ENCODE data around the gene FXYD5. TPM values are rescaled to one million over a fixed set of nuclear protein-coding genes. Genes with fewer than 3 reads are reported as not detected.

Gene FXYD5
- total and polyA plus RNA-seq, 4 donors = 2.2 to 22.0 (median 7.3) TPM

- no peaks in the 10 kb centered on the region for H3K36me3 ChIP-seq (ENCODE audit: control insufficient read depth in 4 of 4, insufficient read depth in 3 of 4, low read depth in 1 of 4, low read length in 3 of 4)
- TF ChIP-seq JUND (IDR thresholded peaks at IDR 0.05) (no peak), CTCF (IDR thresholded peaks at IDR 0.05; ENCODE audit: low read depth, low read length, missing input control) (peak; percentile 33), RAD21 (IDR thresholded peaks at IDR 0.05) (peak; percentile 5 to 52)
- no peaks in the 10 kb centered on the region for H3K27me3 ChIP-seq (ENCODE audit: control insufficient read depth in 4 of 4, insufficient read depth in 4 of 4, low read length in 3 of 4)
- H3K9ac ChIP-seq (ENCODE audit: low read depth in 1 of 2, low read length in 2 of 2) = no peak overlapping the region
- no peak overlapping the region for H3K27ac ChIP-seq (ENCODE audit: low read depth in 1 of 2, low read length in 2 of 2)
- no peaks in the 10 kb centered on the region for H3K9me3 ChIP-seq (ENCODE audit: control insufficient read depth in 4 of 4, low read length in 3 of 4)
- 42% methylated on average over 45 of the region's 46 CpGs for WGBS
- H3K4me1 ChIP-seq (ENCODE audit: control insufficient read depth in 4 of 4, insufficient read depth in 4 of 4, low read length in 3 of 4) = peaks cover 5 to 31% (median 21%) of the 10 kb centered on the region in 4 donors
- H3K4me3 ChIP-seq (ENCODE audit: low read depth in 1 of 3, low read length in 3 of 3) = no peak overlapping the region
- DNase-seq (ENCODE audit: low spot score) = peak; percentile 64
Measured at GRCh38 chr19:35142606-35143230, 11.8 kb upstream of the FXYD5 start.

GRCh38 chr19:35143231-35143715 is 11.3 kb upstream of the FXYD5 start, which contains the start of gene FXYD7:
TSS of gene FXYD7 (plus strand) at chr19:35143255. CDS start at chr19:35143334, 79 bp downstream.
- Histone ChIP-seq H3K27ac (ENCODE audit: low read depth in 1 of 2, low read length in 2 of 2) (no peak within 1 kb of the TSS), H3K27me3 (ENCODE audit: control insufficient read depth in 4 of 4, insufficient read depth in 4 of 4, low read length in 3 of 4) (no peaks in the 10 kb centered on the region), H3K9ac (ENCODE audit: low read depth in 1 of 2, low read length in 2 of 2) (no peak within 1 kb of the TSS), H3K4me1 (ENCODE audit: control insufficient read depth in 4 of 4, insufficient read depth in 4 of 4, low read length in 3 of 4) (peaks cover 5 to 25% (median 17%) of the 10 kb centered on the region in 4 donors), H3K4me3 (ENCODE audit: low read depth in 1 of 3, low read length in 3 of 3) (no peak within 1 kb of the TSS), H3K9me3 (ENCODE audit: control insufficient read depth in 4 of 4, low read length in 3 of 4) (no peaks in the 10 kb centered on the region), H3K36me3 (ENCODE audit: control insufficient read depth in 4 of 4, insufficient read depth in 3 of 4, low read depth in 1 of 4, low read length in 3 of 4) (no peaks in the 10 kb centered on the region)
- TF ChIP-seq REST (IDR thresholded peaks at IDR 0.05) (no peak), MAX (IDR thresholded peaks at IDR 0.05) (no peak), EGR1 (IDR thresholded peaks at IDR 0.05; ENCODE audit: low read depth in 2 of 2) (no peak)
- no peak for DNase-seq (ENCODE audit: low spot score)
- WGBS = 57% methylated on average over 31 of the region's 31 CpGs

GRCh38 chr19:35143818-35144217 is 10.7 kb upstream of the FXYD5 start:
- no peak overlapping the region for H3K27ac ChIP-seq (ENCODE audit: low read depth in 1 of 2, low read length in 2 of 2)
- no peak overlapping the region for H3K4me3 ChIP-seq (ENCODE audit: low read depth in 1 of 3, low read length in 3 of 3)
- H3K27me3 ChIP-seq (ENCODE audit: control insufficient read depth in 4 of 4, insufficient read depth in 4 of 4, low read length in 3 of 4) = no peaks in the 10 kb centered on the region
- peaks cover 5 to 23% (median 16%) of the 10 kb centered on the region in 4 donors for H3K4me1 ChIP-seq (ENCODE audit: control insufficient read depth in 4 of 4, insufficient read depth in 4 of 4, low read length in 3 of 4)
- no peaks in the 10 kb centered on the region for H3K36me3 ChIP-seq (ENCODE audit: control insufficient read depth in 4 of 4, insufficient read depth in 3 of 4, low read depth in 1 of 4, low read length in 3 of 4)
- WGBS = 84% methylated on average over 3 of the region's 3 CpGs
- no peak overlapping the region for H3K9ac ChIP-seq (ENCODE audit: low read depth in 1 of 2, low read length in 2 of 2)
- no peak for TF ChIP-seq EGR1 (IDR thresholded peaks at IDR 0.05; ENCODE audit: low read depth in 2 of 2)
- H3K9me3 ChIP-seq (ENCODE audit: control insufficient read depth in 4 of 4, low read length in 3 of 4) = no peaks in the 10 kb centered on the region
- no peak for DNase-seq (ENCODE audit: low spot score)

All from liver (tissue), 9 donors.